IPS-18a (cell line): ENCODE data around the gene NNMT.

Source experiments
- H3K27ac ChIP-seq: one replicate; pipeline ENCODE4 v1.5.1; 2013; ENCODE audit warnings: low read length
- H3K27me3 ChIP-seq: one replicate; pipeline ENCODE4 v1.6.1; 2013; ENCODE audit warnings: mild to moderate bottlenecking, low read length; ENCODE audit not compliant: control insufficient read depth, insufficient read depth
- H3K36me3 ChIP-seq: one replicate; pipeline ENCODE4 v1.6.1; 2013; ENCODE audit warnings: low read depth, low read length; ENCODE audit not compliant: control insufficient read depth
- H3K4me1 ChIP-seq: one replicate; pipeline ENCODE4 v1.6.1; 2013; ENCODE audit warnings: low read depth, low read length; ENCODE audit not compliant: control insufficient read depth
- H3K4me3 ChIP-seq: one replicate; pipeline ENCODE4 v1.5.1; 2013; ENCODE audit warnings: low read length
- H3K9ac ChIP-seq: one replicate; pipeline ENCODE4 v1.6.1; 2013; ENCODE audit warnings: mild to moderate bottlenecking, low read length, moderate library complexity
- H3K9me3 ChIP-seq: one replicate; pipeline ENCODE4 v1.6.1; 2013; ENCODE audit warnings: low read depth, low read length; ENCODE audit not compliant: control insufficient read depth

NNMT gene

GRCh38 chr11:114343493-114343892 lies 47.3 kb downstream of the NNMT start:
- no peak overlapping the region for H3K9ac ChIP-seq
- no peaks in the 10 kb centered on the region for H3K9me3 ChIP-seq
- no peak overlapping the region for H3K27ac ChIP-seq

GRCh38 chr11:114344494-114344893 lies 48.3 kb downstream of the NNMT start:
- peaks cover 4% of the 10 kb centered on the region for H3K4me1 ChIP-seq

More at GRCh38 chr11:114343493-114343892, 47.3 kb downstream of the NNMT start:
- H3K4me3 ChIP-seq = no peak overlapping the region
- peaks cover 4% of the 10 kb centered on the region for H3K4me1 ChIP-seq
- H3K36me3 ChIP-seq = no peaks in the 10 kb centered on the region
- H3K27me3 ChIP-seq = no peaks in the 10 kb centered on the region

GRCh38 chr11:114345575-114346222 lies 49.5 kb downstream of the NNMT start:
- no peak overlapping the region for H3K4me3 ChIP-seq
- no peaks in the 10 kb centered on the region for H3K27me3 ChIP-seq
- no peak overlapping the region for H3K9ac ChIP-seq
- no peaks in the 10 kb centered on the region for H3K4me1 ChIP-seq
- H3K27ac ChIP-seq = no peak overlapping the region
- no peaks in the 10 kb centered on the region for H3K36me3 ChIP-seq
- H3K9me3 ChIP-seq = no peaks in the 10 kb centered on the region

More at GRCh38 chr11:114344494-114344893, 48.3 kb downstream of the NNMT start:
- Histone ChIP-seq H3K4me3 (no peak overlapping the region), H3K27ac (no peak overlapping the region), H3K27me3 (no peaks in the 10 kb centered on the region), H3K9me3 (no peaks in the 10 kb centered on the region), H3K9ac (no peak overlapping the region), H3K36me3 (no peaks in the 10 kb centered on the region)

GRCh38 chr11:114346709-114347141 lies 50.5 kb downstream of the NNMT start:
- H3K27me3 ChIP-seq = no peaks in the 10 kb centered on the region
- no peak overlapping the region for H3K27ac ChIP-seq
- H3K9me3 ChIP-seq = no peaks in the 10 kb centered on the region
- no peak overlapping the region for H3K4me3 ChIP-seq
- H3K9ac ChIP-seq = no peak overlapping the region
- H3K4me1 ChIP-seq = no peaks in the 10 kb centered on the region
- H3K36me3 ChIP-seq = no peaks in the 10 kb centered on the region

- Histone ChIP-seq H3K4me3 (no peak overlapping the region), H3K36me3 (no peaks in the 10 kb centered on the region)
Observed at GRCh38 chr11:114348200-114349191, 52.3 kb downstream of the NNMT start.

GRCh38 chr11:114350022-114350421 lies 53.8 kb downstream of the NNMT start:
- no peaks in the 10 kb centered on the region for H3K9me3 ChIP-seq
- no peaks in the 10 kb centered on the region for H3K36me3 ChIP-seq
- no peaks in the 10 kb centered on the region for H3K27me3 ChIP-seq
- H3K27ac ChIP-seq = no peak overlapping the region
- H3K9ac ChIP-seq = no peak overlapping the region
- H3K4me1 ChIP-seq = no peaks in the 10 kb centered on the region
- H3K4me3 ChIP-seq = no peak overlapping the region

More at GRCh38 chr11:114348200-114349191, 52.3 kb downstream of the NNMT start:
- Histone ChIP-seq H3K27me3 (no peaks in the 10 kb centered on the region), H3K9ac (no peak overlapping the region), H3K4me1 (no peaks in the 10 kb centered on the region), H3K9me3 (no peaks in the 10 kb centered on the region), H3K27ac (no peak overlapping the region)

- no peak overlapping the region for H3K4me3 ChIP-seq
- no peak overlapping the region for H3K9ac ChIP-seq
- H3K27ac ChIP-seq = no peak overlapping the region
- H3K4me1 ChIP-seq = no peaks in the 10 kb centered on the region
- no peaks in the 10 kb centered on the region for H3K36me3 ChIP-seq
- H3K9me3 ChIP-seq = no peaks in the 10 kb centered on the region
- H3K27me3 ChIP-seq = no peaks in the 10 kb centered on the region
Observed at GRCh38 chr11:114353443-114353842, 57.2 kb downstream of the NNMT start.

GRCh38 chr11:114354076-114354475 lies 57.9 kb downstream of the NNMT start:
- no peaks in the 10 kb centered on the region for H3K4me1 ChIP-seq
- H3K4me3 ChIP-seq = no peak overlapping the region
- no peak overlapping the region for H3K9ac ChIP-seq
- H3K36me3 ChIP-seq = no peaks in the 10 kb centered on the region
- no peaks in the 10 kb centered on the region for H3K27me3 ChIP-seq
- no peaks in the 10 kb centered on the region for H3K9me3 ChIP-seq
- no peak overlapping the region for H3K27ac ChIP-seq

GRCh38 chr11:114358716-114359115 lies 62.5 kb downstream of the NNMT start:
- H3K4me1 ChIP-seq = no peaks in the 10 kb centered on the region
- no peak overlapping the region for H3K9ac ChIP-seq
- H3K4me3 ChIP-seq = no peak overlapping the region
- H3K36me3 ChIP-seq = no peaks in the 10 kb centered on the region
- no peaks in the 10 kb centered on the region for H3K27me3 ChIP-seq
- no peaks in the 10 kb centered on the region for H3K9me3 ChIP-seq
- no peak overlapping the region for H3K27ac ChIP-seq

GRCh38 chr11:114359342-114359741 lies 63.1 kb downstream of the NNMT start:
- Histone ChIP-seq H3K27ac (no peak overlapping the region), H3K9ac (no peak overlapping the region), H3K4me3 (no peak overlapping the region)

GRCh38 chr11:114362326-114362725 lies 66.1 kb downstream of the NNMT start:
- Histone ChIP-seq H3K9me3 (no peaks in the 10 kb centered on the region), H3K4me3 (no peak overlapping the region), H3K36me3 (no peaks in the 10 kb centered on the region), H3K9ac (no peak overlapping the region), H3K27ac (no peak overlapping the region), H3K4me1 (no peaks in the 10 kb centered on the region), H3K27me3 (no peaks in the 10 kb centered on the region)

More at GRCh38 chr11:114359342-114359741, 63.1 kb downstream of the NNMT start:
- Histone ChIP-seq H3K4me1 (no peaks in the 10 kb centered on the region), H3K9me3 (no peaks in the 10 kb centered on the region), H3K27me3 (no peaks in the 10 kb centered on the region), H3K36me3 (no peaks in the 10 kb centered on the region)
